ENCODE data around the gene CAB39L.
A peak's percentile ranks its signal among the peaks of the same experiment; 100 is the strongest.

CAB39L gene

GRCh38 chr13:49403996-49404702 lies 39.7 kb downstream of the CAB39L start:
- no peaks in the 10 kb centered on the region for H3K4me1 ChIP-seq
- no peak for DNase-seq
- H3K9me3 ChIP-seq, result no peaks in the 10 kb centered on the region; the same call in 1 of the 2 replicates
- H3K36me3 ChIP-seq, result no peaks in the 10 kb centered on the region
- H3K4me3 ChIP-seq (ENCODE audit: low read depth, low read length), result no peak overlapping the region
- no peaks in the 10 kb centered on the region for H3K27me3 ChIP-seq
- TF ChIP-seq CTCF (IDR thresholded peaks at IDR 0.05; ENCODE audit: low read depth, low read length), result no peak

- H3K36me3 ChIP-seq, result no peaks in the 10 kb centered on the region
- H3K4me1 ChIP-seq, result no peaks in the 10 kb centered on the region
- H3K27me3 ChIP-seq, result no peaks in the 10 kb centered on the region
- no peak for DNase-seq
- H3K9me3 ChIP-seq, result no peaks in the 10 kb centered on the region
- TF ChIP-seq CTCF (IDR thresholded peaks at IDR 0.05; ENCODE audit: low read depth, low read length), result no peak
- H3K4me3 ChIP-seq (ENCODE audit: low read depth, low read length), result 0 out of 2 replicates have a peak overlapping the region, but pooled peaks have one; percentile 13
These were observed 42.9 kb downstream of the CAB39L start for GRCh38 chr13:49400755-49401659.

- Histone ChIP-seq H3K27me3 (no peaks in the 10 kb centered on the region; the same call in 1 of the 2 replicates), H3K9me3 (no peaks in the 10 kb centered on the region), H3K4me1 (no peaks in the 10 kb centered on the region), H3K4me3 (ENCODE audit: low read depth, low read length) (no peak overlapping the region), H3K36me3 (no peaks in the 10 kb centered on the region)
- no peak for DNase-seq
- TF ChIP-seq CTCF (IDR thresholded peaks at IDR 0.05; ENCODE audit: low read depth, low read length), result no peak
These were observed 43.9 kb downstream of the CAB39L start for GRCh38 chr13:49399801-49400472.

GRCh38 chr13:49395878-49396380 lies 47.9 kb downstream of the CAB39L start:
- no peak for DNase-seq
- H3K27me3 ChIP-seq, result peaks cover 4% of the 10 kb centered on the region
- no peak for TF ChIP-seq CTCF (IDR thresholded peaks at IDR 0.05; ENCODE audit: low read depth, low read length)
- H3K4me3 ChIP-seq (ENCODE audit: low read depth, low read length), result no peak overlapping the region
- H3K9me3 ChIP-seq, result no peaks in the 10 kb centered on the region
- H3K36me3 ChIP-seq, result no peaks in the 10 kb centered on the region
- no peaks in the 10 kb centered on the region for H3K4me1 ChIP-seq

GRCh38 chr13:49395451-49395865 lies 48.4 kb downstream of the CAB39L start:
- no peak for DNase-seq
- H3K4me3 ChIP-seq (ENCODE audit: low read depth, low read length), result no peak overlapping the region
- no peaks in the 10 kb centered on the region for H3K36me3 ChIP-seq
- no peaks in the 10 kb centered on the region for H3K4me1 ChIP-seq
- no peaks in the 10 kb centered on the region for H3K9me3 ChIP-seq
- peaks cover 4% of the 10 kb centered on the region for H3K27me3 ChIP-seq
- no peak for TF ChIP-seq CTCF (IDR thresholded peaks at IDR 0.05; ENCODE audit: low read depth, low read length)

All from BE2C (cell line).